Measurements from ENCODE around the gene CYP4F22.
"Not testable (repeated sequence)": the region's sequence is repeated elsewhere in the genome, so short reads cannot be mapped to it uniquely, and the experiment has no call there.

GRCh38 chr19:15515227-15515625 lies 6.9 kb downstream of the CYP4F22 start:
- not testable (repeated sequence) for TF ChIP-seq CTCF (conservative IDR thresholded peaks at IDR 0.05; ENCODE audit: low read length); EZH2phosphoT487 (IDR thresholded peaks at IDR 0.05; ENCODE audit: borderline replicate concordance, low read depth, low read length)
